Activated CD8-positive, alpha-beta memory T cell treated with anti-CD3 and anti-CD28 coated beads, Interleukin-2, amount 50 U/mL, for 24 hours (primary cell): ENCODE results near the gene FAM25C.
"Not testable (repeated sequence)": the region's sequence is repeated elsewhere in the genome, so short reads cannot be mapped to it uniquely, and the experiment has no call there.

Experiments used
- DNase-seq: peaks from one replicate; pipeline ENCODE4 v3.0.0-alpha.2; 2020; ENCODE audit errors: extremely low read depth

The FAM25C gene

DNA sequence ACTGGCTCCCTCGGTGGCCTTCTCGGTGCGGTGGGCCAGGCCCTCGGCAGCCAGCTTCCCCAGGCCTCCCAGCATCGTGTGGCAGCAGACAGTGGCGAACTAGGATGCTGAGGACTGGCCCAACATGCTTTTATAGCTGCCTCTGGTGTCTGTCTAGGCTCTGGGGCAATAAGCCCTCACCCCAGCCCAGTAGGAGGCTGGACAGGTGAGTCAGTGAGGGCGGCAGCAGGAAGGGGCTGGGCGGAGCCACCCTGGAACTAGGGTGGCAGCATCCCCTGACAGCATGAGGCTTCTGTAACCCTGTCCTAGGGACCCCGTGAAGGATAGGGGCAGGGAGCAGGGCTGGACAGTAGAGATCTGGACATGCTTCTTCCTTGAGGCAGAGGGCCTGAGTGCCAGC is at the start of gene FAM25C:
TSS of gene FAM25C (minus strand) at position 101 of the 400 bp plus-strand sequence. CDS start at position 75, 26 bp downstream.
- DNase-seq = not testable (repeated sequence)

- DNase-seq = not testable (repeated sequence)
Observed at GRCh38 chr10:48044557-48044956, 45.0 kb upstream of the FAM25C start.

GRCh38 chr10:48031390-48031789 is 31.8 kb upstream of the FAM25C start:
- DNase-seq = not testable (repeated sequence)

- DNase-seq = not testable (repeated sequence)
Observed at GRCh38 chr10:48002306-48002705, 2.7 kb upstream of the FAM25C start.

DNA sequence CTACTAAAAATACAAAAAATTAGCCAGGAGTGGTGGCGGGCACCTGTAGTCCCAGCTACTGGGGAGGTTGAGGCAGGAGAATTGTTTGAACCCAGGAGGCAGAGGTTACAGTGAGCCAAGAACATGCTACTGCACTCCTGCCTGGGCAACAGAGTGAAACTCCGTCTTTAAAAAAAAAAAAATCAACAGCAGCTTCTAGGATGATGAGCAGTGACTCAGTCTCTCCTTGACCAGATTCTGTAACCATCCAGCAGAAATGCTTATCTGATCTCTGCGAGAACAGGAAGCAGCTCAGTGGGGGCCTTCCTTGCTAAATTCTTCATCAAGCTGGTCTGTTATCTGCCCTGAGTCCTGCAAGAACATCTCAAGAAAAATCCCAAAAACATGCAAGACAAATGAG is 5.5 kb downstream of the FAM25C start:
- not testable (repeated sequence) for DNase-seq

GRCh38 chr10:47992560-47992959 is 7.0 kb downstream of the FAM25C start:
- not testable (repeated sequence) for DNase-seq

DNA sequence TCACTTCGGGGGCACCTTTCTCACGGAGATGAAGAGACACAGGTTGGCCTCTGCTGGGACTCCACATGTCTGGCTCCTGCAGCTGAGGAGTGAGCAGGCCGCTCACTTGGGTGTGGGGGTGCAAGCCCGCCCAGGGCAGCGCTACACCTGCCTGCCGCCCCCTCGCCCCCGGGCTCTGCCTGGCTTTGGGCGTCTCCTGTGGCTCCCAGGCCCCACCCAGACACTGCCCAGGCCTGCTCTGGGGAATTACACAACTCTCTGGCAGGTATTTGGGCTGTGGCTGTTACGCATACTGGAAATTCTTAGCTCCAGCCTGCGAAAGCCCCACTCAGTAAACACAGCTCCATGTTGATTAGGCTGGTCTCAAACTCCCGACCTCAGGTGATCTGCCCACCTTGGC is 7.9 kb downstream of the FAM25C start:
- not testable (repeated sequence) for DNase-seq

- not testable (repeated sequence) for DNase-seq
Observed at GRCh38 chr10:47990097-47990496, 9.5 kb downstream of the FAM25C start.

DNA sequence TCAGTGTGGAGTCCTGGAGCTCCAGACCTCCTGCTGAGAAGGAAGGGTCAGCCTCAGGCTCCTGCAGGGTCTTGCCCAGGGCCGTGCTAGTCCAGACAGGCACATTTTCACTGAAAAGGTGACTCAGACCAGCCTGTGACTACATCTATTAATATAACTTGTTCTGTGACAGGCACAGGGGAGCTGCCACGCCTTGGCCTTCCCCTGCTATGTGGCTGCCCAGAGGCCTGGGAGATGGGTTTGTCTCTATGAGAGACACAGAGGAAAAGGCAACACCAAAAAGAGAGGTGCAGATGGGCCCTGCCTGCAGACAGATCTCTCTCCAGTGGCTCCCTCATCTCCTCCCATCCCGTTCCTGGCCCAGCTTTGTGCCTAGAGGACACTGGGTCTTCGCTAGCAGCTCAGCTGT is 10.0 kb downstream of the FAM25C start:
- not testable (repeated sequence) for DNase-seq

- not testable (repeated sequence) for DNase-seq
Observed at GRCh38 chr10:47988718-47989541, 10.7 kb downstream of the FAM25C start.

DNA sequence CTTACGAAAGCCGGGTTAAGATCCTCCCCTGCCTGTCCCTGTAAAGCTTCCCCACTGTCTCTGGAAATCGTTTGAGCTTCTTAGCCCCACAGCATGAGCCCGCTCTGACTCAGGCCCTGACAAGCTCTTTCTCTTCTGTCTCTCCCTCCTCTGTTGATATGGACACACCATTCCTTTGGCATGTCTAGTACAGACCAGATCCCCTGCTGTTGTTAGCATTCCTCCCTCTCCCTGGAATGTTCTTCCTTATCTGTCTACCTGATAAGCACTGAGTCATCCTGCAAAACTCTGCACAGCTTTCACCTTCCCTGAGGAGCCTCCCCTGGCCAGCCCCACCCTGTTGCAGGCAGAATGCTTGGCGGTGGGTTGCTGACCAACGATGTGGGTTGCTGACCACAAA is 11.6 kb downstream of the FAM25C start:
- not testable (repeated sequence) for DNase-seq

GRCh38 chr10:47986413-47987230 is 13.0 kb downstream of the FAM25C start:
- DNase-seq = not testable (repeated sequence)

- DNase-seq = not testable (repeated sequence)
Observed at GRCh38 chr10:47975409-47975808, 24.2 kb downstream of the FAM25C start.

DNA sequence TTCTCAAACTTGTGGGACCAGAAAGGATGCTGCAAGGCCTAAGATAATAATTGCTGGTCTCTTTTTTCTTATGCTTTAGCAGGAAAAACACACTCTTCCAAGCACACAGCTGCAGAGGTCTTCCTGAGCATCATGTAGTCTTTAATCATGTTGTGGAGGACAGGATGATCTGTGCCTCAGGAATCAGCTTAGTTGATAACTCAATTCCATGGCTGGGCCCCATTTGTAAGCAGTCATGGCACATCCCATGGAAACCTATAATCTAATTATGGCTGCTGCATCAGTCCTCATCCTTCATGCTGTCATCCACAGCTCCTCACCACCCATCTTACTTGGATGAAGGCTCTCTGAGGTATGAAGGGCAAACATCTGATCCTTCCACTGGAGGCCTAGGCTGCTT is 26.5 kb downstream of the FAM25C start:
- DNase-seq = not testable (repeated sequence)

DNA sequence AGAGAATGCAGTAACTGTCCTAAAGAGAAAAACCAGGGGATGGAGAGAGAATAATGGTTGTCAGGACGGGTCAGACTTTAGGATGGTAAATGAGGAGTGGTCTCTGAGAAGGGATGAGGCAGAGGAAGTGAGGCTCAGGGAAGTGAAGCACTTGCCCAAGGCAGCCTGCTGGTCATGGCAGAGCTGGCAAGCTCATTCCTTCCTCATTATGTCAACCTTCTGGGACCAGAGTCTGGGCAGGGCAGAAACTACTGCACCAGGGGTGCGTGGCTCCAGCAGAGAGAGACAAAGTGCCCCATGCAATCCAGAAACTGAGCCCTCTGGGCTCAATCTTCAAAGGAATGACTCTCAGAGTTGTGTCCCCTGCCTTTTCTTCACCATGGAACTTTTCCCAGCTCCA is 27.5 kb downstream of the FAM25C start:
- DNase-seq = not testable (repeated sequence)

- DNase-seq = not testable (repeated sequence)
Observed at GRCh38 chr10:47971598-47971997, 28.0 kb downstream of the FAM25C start.

- not testable (repeated sequence) for DNase-seq
Observed at GRCh38 chr10:47970047-47970446, 29.5 kb downstream of the FAM25C start.

DNA sequence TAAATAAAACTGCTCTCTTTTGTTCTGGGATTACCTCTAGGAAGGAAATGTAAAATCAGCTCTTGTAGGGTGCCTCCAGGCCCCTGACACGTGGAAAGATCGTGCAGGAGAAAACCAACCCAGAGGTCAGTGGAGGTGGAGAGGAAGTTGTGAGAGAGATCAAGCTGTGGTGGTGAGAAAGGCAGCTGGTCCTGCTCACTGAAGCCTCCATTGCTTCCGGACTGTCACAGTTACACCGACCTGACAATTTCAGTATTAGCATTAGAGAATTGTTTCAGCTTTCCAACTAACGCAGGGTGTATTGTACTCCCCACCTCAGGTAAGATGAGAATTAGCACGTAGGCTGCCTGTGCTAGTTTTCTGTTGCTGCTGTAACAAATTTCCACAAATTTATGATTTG is 30.6 kb downstream of the FAM25C start:
- not testable (repeated sequence) for DNase-seq

DNA sequence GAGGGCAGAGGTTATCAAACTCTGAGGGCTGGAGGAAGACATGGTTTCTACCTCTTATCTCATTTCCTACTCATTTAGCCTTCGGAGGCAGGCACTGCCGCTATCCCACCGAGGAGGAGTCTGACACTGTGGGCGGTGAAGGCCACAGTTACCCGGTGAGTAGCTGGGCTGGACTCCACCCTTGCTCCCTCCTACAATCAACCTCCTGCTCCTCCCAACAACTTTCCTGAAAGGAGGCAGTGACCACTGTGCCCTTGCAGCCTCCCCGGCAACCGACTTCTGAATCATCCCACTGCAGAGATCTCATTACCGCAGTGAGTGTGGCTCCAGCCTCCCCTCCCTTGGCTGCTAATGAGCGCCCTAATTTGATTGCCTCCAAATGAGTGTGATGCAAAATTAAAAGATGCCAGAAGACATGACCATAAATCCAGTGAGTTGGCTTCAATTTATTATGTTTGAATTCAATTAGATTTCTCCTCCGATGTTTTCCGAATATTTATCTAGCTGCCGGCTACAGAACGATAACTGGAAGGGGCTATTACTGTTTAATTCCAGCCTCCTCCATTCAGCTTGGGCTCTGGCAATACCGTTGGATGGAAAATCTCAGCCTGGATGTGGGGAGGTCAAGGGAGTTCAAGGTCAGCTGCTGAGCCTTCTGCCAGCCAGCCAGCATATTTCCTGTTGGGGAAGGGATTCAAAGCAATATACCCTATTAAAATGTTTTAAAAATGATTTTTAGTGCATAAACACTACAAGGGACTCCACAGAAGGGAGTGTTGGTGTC is 35.1 kb downstream of the FAM25C start:
- DNase-seq = not testable (repeated sequence)

GRCh38 chr10:47962785-47963184 is 36.8 kb downstream of the FAM25C start:
- DNase-seq = not testable (repeated sequence)

DNA sequence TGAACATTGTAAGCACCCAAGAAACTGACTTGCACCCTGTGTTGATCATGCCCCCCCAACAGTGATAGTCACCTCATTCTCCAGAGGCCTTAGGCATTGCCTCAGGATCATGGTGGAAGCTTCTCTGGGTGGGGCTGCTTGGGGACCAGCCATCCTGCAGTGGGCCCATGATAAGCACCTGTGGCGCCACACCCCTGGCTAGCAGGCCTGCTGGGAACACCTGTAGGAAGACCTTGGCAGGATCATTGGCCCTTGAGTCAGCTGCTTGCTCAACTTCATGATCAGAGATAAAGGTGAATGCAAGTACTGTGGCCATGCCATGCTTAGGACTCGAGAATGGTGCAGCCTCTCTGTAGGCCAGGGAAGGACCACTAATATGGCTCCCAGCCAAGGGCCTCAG is 38.9 kb downstream of the FAM25C start:
- DNase-seq = not testable (repeated sequence)

DNA sequence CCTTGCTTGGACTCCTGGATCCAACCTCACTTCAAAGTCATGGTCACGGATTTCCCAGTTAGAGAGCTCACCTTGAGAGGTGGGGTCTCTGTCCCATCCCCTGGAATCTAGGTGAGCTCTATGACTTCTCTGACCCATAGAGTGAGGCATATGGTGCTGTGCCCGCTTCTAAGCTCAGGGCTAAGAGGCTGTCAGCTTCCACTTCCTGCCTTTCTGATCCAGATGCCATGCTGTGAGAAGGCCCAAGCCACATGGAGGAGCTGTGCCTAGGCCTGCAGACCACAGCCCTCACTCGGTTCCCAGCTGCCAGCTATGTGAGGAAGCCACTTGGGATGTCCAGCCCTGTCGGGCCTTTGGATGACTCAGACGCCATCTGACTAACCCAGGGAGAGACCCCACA is 39.9 kb downstream of the FAM25C start:
- DNase-seq = not testable (repeated sequence)
